Adrenal gland (tissue), 12 donors: ENCODE measurements around the gene RIPOR3. TPM values are rescaled to one million over a fixed set of nuclear protein-coding genes. Genes with fewer than 3 reads are reported as not detected.
A peak's percentile ranks its signal among the peaks of the same experiment; 100 is the strongest.
"Not testable (repeated sequence)": the region's sequence is repeated elsewhere in the genome, so short reads cannot be mapped to it uniquely, and the experiment has no call there.

ENCODE experiments used
- DNase-seq, 7 donors: peaks; one replicate each; pipeline ENCODE4 v3.0.0-alpha.2; 2019 to 2020
- H3K27ac ChIP-seq, 5 donors: fragments of 200-600 bp; sonication (generic) in 4 of 5; 1 replicate in 3 of 5; 2 replicates in 2 of 5; pipeline versions ENCODE4 v1.5.1 to v1.8.0; 2016 to 2020; ENCODE audit warnings: mild to moderate bottlenecking in 1 of 5
- H3K27me3 ChIP-seq: fragments of 200-600 bp; 2 replicates; pipeline ENCODE4 v1.8.0; 2021
- H3K36me3 ChIP-seq, 2 donors: fragments of 200-600 bp; replicated peaks in 1 of 2; 1 replicate in 1 of 2; 2 replicates in 1 of 2; pipeline versions ENCODE4 v1.5.1 to v1.8.0; 2018 to 2022
- H3K4me1 ChIP-seq, 2 donors: fragments of 200-600 bp; replicated peaks in 1 of 2; 1 replicate in 1 of 2; 2 replicates in 1 of 2; pipeline versions ENCODE4 v1.5.1 to v1.8.0; 2018 to 2021
- H3K4me3 ChIP-seq, 4 donors: fragments of 200-600 bp; sonication (generic) in 3 of 4; one replicate each; pipeline ENCODE4 v1.5.1; 2016 to 2018
- H3K9me3 ChIP-seq, 3 donors: fragments of 200-600 bp; sonication (generic) in 1 of 3; replicated peaks in 1 of 3; 1 replicate in 2 of 3; 2 replicates in 1 of 3; pipeline versions ENCODE4 v1.5.1 to v1.8.0; 2016 to 2021
- POLR2A ChIP-seq, 2 donors: fragments of 450-650 bp; IDR thresholded peaks; one replicate each; pipeline ENCODE4 v1.6.1; 2017; ENCODE audit warnings: antibody characterized with exemption in 2 of 2, mild to moderate bottlenecking in 2 of 2, moderate library complexity in 1 of 2
- WGBS, 4 donors: extraction: QIAGEN DNeasy Blood & Tissue Kit in 2 of 4; methylation state at CpG; one replicate each; pipeline versions ENCODE4 v1.1.5 to v1.1.7; 2013 to 2017; 5-methylcytosine and 5-hydroxymethylcytosine counted together
- intact Hi-C, 2 donors: fragments of 100-400 bp; cut with DNase I; formaldehyde crosslinking; loops; one replicate each; pipeline versions ENCODE4 v1.14.1 to v1.15.0; 2022 to 2023
- polyA plus RNA-seq, 3 donors: library from polyadenylated mRNA; stranded (reverse); fragments of 200-250 nt in 2 of 3; fragments of 350-450 nt in 1 of 3; fragmentation: Illumina TruSeq in 1 of 3; extraction: RNeasy Lipid Tissue Mini Kit (QIAGEN cat#74804) in 1 of 3; gene quantifications; one replicate each; pipeline ENCODE4 v1.2.3, GENCODE V29; 2013 to 2014
- total RNA-seq, 9 donors: library from RNA; depleted of rRNA in 4 of 9; stranded (reverse); fragments of >200 nt in 4 of 9; fragments of 120-200 nt in 1 of 9; fragmentation: NEBNext Ultra II Directional in 1 of 9; extraction: Animal tissue kit (Norgen Biotek cat#: 25700) in 1 of 9; gene quantifications; one replicate each; pipeline versions ENCODE4 v1.1.0 to v1.2.4, GENCODE V29; 2013 to 2023
- TF ChIP-seq, protein P1 (sequence below), 6 experiments: fragments of 450-650 bp in 4 of 6; fragments of 200-600 bp in 2 of 6; sonication (generic) in 1 of 6; IDR thresholded peaks; 1 replicate in 5 of 6; 2 replicates in 1 of 6; pipeline versions ENCODE4 v1.5.1 to v1.8.0; 2016 to 2021; ENCODE audit warnings: antibody characterized with exemption in 6 of 6, mild to moderate bottlenecking in 2 of 6, moderate library complexity in 1 of 6
- donor health status: healthy with polysubstance abuse.
- donor health status: Bipolar disorder and iron deficiency.
- donor health status: DM: yes; HTN: yes; CAD: no.
- donor health status: DM: no; HTN: no; CAD: no.
- donor health status: DM: no; HTN: no; CAD: no.
- donor health status: DM: yes; HTN: yes; CAD: no.

The RIPOR3 gene
- total and polyA plus RNA-seq, 12 donors, result 3.4 to 135 (median 23.7) TPM

DNA sequence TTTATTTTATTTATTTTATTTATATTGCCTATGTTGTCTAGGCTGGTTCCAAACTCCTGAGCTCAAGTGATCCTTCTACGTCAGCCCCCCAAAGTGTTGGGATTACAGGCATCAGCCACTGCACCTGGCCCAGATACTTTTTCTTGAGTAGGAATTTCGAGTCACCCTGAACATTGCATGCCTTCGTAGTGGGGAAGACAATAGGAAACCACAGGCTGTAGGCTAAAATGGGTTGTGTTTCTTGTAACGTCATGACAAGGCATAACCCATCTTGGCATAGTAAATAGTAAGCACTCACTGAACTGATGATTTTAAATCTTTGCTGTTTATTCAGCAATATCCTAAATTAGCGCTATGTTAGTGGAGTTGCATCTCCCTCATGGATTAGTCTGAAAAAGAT, 146.2 kb downstream of the RIPOR3 start:
- TF ChIP-seq, protein P1, sequence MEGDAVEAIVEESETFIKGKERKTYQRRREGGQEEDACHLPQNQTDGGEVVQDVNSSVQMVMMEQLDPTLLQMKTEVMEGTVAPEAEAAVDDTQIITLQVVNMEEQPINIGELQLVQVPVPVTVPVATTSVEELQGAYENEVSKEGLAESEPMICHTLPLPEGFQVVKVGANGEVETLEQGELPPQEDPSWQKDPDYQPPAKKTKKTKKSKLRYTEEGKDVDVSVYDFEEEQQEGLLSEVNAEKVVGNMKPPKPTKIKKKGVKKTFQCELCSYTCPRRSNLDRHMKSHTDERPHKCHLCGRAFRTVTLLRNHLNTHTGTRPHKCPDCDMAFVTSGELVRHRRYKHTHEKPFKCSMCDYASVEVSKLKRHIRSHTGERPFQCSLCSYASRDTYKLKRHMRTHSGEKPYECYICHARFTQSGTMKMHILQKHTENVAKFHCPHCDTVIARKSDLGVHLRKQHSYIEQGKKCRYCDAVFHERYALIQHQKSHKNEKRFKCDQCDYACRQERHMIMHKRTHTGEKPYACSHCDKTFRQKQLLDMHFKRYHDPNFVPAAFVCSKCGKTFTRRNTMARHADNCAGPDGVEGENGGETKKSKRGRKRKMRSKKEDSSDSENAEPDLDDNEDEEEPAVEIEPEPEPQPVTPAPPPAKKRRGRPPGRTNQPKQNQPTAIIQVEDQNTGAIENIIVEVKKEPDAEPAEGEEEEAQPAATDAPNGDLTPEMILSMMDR (IDR thresholded peaks at IDR 0.05), result no peak
- TF ChIP-seq POLR2A (IDR thresholded peaks at IDR 0.05), result no peak
- no peak overlapping the region for H3K4me3 ChIP-seq
- H3K27ac ChIP-seq, result no peak overlapping the region
- intact Hi-C loops, result no loop called here
- H3K9me3 ChIP-seq, result no peaks in the 10 kb centered on the region
- no peaks in the 10 kb centered on the region for H3K36me3 ChIP-seq
- DNase-seq, result no peak
- H3K27me3 ChIP-seq, result no peaks in the 10 kb centered on the region
- peaks cover 16 to 72% of the 10 kb centered on the region in 2 donors for H3K4me1 ChIP-seq
- whole genome bisulfite sequencing, 4 donors, result 87 to 92% (median 88%) methylated on average over 5 of the region's 5 CpGs

DNA sequence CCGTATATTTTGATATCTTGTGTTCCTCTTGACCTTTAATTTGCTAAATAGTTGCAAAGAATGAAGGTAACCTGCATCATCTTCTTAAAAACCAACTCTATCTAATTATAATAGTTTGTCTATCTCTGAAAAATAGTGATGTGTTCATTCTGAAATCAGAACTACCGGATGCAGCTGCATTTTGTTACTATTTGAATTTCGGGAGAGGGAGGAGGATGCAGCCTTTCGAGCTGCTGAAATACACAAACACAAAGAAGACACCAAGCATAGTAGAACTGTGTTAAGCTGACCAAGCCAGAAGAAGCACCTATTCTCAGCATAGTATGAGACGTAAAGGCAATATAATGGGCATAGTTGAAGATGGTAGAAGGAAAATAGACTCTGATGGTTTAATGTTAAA, 148.0 kb downstream of the RIPOR3 start:
- TF ChIP-seq POLR2A (IDR thresholded peaks at IDR 0.05), result no peak
- TF ChIP-seq, protein P1 (IDR thresholded peaks at IDR 0.05), result no peak
- peak overlapping the region in 2 of 5 donors; percentile 43 to 78 for H3K27ac ChIP-seq

DNA sequence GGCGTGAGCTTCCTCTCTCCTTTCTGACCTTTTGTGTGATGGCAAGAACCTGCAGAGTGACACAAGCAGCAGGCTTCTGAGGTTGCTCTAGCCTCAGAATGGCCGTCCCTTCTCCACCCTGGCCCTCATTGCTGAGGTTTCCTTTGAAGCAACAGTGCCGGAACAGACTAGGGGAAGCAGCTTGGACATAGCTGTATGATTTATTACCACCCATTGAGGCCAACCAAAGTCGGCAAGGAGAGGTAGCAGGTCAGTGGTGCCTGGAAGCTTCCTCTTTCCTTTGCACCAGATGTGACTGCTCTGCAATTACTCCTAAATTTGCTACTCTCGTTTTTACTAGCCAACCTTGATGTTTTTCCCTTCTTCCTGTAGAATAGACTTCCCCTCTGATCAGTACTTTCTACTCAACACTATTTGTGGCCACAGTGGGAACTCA, 149.7 kb downstream of the RIPOR3 start:
- Histone ChIP-seq H3K4me1 (peaks cover 16 to 58% of the 10 kb centered on the region in 2 donors), H3K27me3 (no peaks in the 10 kb centered on the region), H3K9me3 (no peaks in the 10 kb centered on the region), H3K4me3 (no peak overlapping the region), H3K36me3 (no peaks in the 10 kb centered on the region), H3K27ac (peak overlapping the region; percentile 27 to 92 (median 78))
- TF ChIP-seq, protein P1 (IDR thresholded peaks at IDR 0.05), result no peak
- no peak for TF ChIP-seq POLR2A (IDR thresholded peaks at IDR 0.05)
- peak in 1 of 7 donors; percentile 65 for DNase-seq
- intact Hi-C loops, result no loop called here
- 34 to 42% (median 39%) methylated on average over 5 of the region's 5 CpGs for WGBS, 4 donors

More for the DNA sequence above, 148.0 kb downstream of the RIPOR3 start:
- Histone ChIP-seq H3K4me3 (no peak overlapping the region), H3K36me3 (no peaks in the 10 kb centered on the region), H3K4me1 (peaks cover 16 to 68% of the 10 kb centered on the region in 2 donors), H3K27me3 (no peaks in the 10 kb centered on the region), H3K9me3 (no peaks in the 10 kb centered on the region)
- WGBS, 4 donors, result 50 to 60% (median 56%) methylated on average over 5 of the region's 5 CpGs
- no peak for DNase-seq
- intact Hi-C loops, result no loop called here

DNA sequence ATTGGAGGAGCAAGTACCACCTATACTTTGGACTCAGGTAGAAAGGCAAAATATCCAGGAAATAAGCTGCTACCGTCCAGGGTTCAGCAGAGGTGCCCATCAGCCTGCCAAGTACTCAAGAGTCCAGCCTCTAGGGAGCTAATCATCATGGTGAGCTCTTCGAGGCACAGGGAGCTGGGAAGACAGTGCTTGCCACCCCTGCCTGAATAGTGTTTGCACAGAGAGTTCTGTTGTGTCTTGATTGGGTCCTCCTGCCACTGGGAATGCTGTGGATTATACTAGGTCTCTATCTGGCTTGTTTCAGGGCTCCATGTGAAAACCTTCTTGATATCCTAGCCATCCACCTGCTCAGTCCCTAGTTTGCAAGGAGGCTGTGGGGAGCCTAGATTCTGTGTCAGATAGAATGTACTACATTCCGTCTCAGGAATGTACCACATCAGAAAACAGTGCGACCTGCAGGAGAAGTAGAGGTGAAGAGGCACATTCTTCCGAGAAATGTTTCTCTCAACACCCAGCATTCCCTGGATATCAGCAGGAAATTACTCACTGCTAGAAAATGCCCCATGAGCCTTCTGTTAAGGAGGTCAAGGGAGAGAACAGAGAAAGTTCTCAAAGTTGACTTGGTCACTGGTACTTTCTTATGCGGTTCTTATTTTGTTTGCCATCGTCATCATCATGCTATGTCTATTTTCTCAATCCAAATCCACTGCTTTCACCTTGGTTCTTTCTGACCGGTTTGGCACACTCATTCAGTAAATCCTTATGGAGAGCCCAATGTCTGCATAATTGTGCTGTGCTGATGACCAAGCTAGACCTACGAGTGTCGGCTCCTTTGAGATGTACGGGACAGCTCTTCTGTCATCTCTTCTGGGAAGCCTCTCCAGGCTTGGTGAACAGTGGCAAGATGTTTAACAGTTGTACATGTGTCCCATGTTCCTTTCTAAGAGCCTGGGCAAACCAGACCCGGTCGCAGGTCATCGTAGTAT, 150.4 kb downstream of the RIPOR3 start:
- Histone ChIP-seq H3K4me1 (peaks cover 16 to 54% of the 10 kb centered on the region in 2 donors), H3K36me3 (no peaks in the 10 kb centered on the region), H3K9me3 (no peaks in the 10 kb centered on the region), H3K4me3 (no peak overlapping the region), H3K27me3 (no peaks in the 10 kb centered on the region), H3K27ac (peak overlapping the region; percentile 27 to 92 (median 78))
- intact Hi-C loops, result no loop called here
- DNase-seq, result peak in 3 of 7 donors; percentile 42 to 56 (median 56)
- TF ChIP-seq POLR2A (IDR thresholded peaks at IDR 0.05), result peak in 1 of 2 donors; percentile 30
- TF ChIP-seq, protein P1 (IDR thresholded peaks at IDR 0.05), result no peak
- WGBS, 4 donors, result 48 to 57% (median 53%) methylated on average over 14 of the region's 14 CpGs

DNA sequence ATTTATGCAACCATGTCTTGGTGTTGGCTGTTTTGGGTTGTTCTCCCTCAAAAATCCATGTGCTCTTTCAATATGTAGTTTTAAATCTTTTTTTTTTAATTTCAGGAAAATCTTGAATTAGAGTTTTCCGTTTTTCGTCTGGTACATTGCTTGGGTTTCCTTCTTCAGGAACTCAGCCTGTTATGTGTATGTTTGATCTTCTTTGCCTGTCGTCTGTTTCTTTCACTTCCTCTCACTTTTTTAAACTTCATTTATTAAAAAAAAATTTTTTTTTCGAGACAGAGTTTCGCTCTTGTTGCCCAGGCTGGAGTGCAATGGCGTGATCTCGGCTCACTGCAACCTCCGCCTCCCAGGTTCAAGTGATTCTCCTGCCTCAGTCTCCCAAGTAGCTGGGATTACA, 151.5 kb downstream of the RIPOR3 start:
- WGBS, 4 donors, result 91 to 93% (median 92%) methylated on average over 8 of the region's 8 CpGs
- H3K27ac ChIP-seq, DNase-seq, H3K27me3 ChIP-seq, H3K4me3 ChIP-seq, H3K9me3 ChIP-seq, intact Hi-C loops, H3K36me3 ChIP-seq: not testable (repeated sequence)
- peaks cover 16 to 60% of the 10 kb centered on the region in 2 donors for H3K4me1 ChIP-seq
